Heart left ventricle (tissue), 13 donors: ENCODE results near the gene MAPKAPK2.

ENCODE experiments used
- CTCF ChIP-seq, 12 donors: fragments of 200-600 bp; sonication (generic) in 4 of 12; IDR thresholded peaks; one replicate each; pipeline versions ENCODE4 v1.5.0 to v1.8.0; 2018 to 2022; ENCODE audit warnings: antibody characterized with exemption in 12 of 12, mild to moderate bottlenecking in 5 of 12
- POLR2A ChIP-seq, 2 donors: fragments of 450-650 bp; IDR thresholded peaks; one replicate each; pipeline ENCODE4 v1.6.1; 2017; ENCODE audit warnings: antibody characterized with exemption in 2 of 2, mild to moderate bottlenecking in 2 of 2, moderate library complexity in 2 of 2
- donor health status: ischemic (EF 13 %, LVEDD 7.1; RV severe dilation, severe dysfunction).
- donor health status: DM: no; HTN: yes; CAD: no.
- donor health status: DM: no; HTN: no; CAD: no.
- donor health status: ischemic (EF 25% LVEDD 6.9; RV normal size, moderate dysfunction).
- donor health status: ischemic (EF 25% LVEDD 5.7; RV mildly dilated, moderate dysfunction).
- donor health status: ischemic (EF 35%, LVEDD 5.7; RV mildly dilated, moderate dysfunction).
- donor health status: nonischemic (EF 11% LVEDD 7.7; RV severe dilation, severe dysfunction).
- donor health status: DM: yes; HTN: yes; CAD: no.
- donor health status: PGD.
- donor health status: ischemic (EF 29% LVEDD 5.4; RV normal size, mild dysfunction).
- donor health status: nonischemic (EF 23%, LVEDD 6.1; RV moderate dilation, normal function).

GRCh38 chr1:206685334-206685768 lies 646 bp downstream of the MAPKAPK2 start:
- TF ChIP-seq POLR2A (IDR thresholded peaks at IDR 0.05) (no peak), CTCF (IDR thresholded peaks at IDR 0.05) (no peak)
